PFSK-1 (cell line): ENCODE results near the gene EMILIN1.

Experiments
- REST ChIP-seq, 2 experiments: IDR thresholded peaks; 2 replicates each; pipeline versions ENCODE4 v1.6.1 to v1.8.0; 2011 to 2012; ENCODE audit warnings: low read depth in 2 of 2, low read length in 2 of 2, control low read depth in 1 of 2, inconsistent platforms in 1 of 2, mild to moderate bottlenecking in 1 of 2, moderate library complexity in 1 of 2; ENCODE audit not compliant: insufficient read depth in 1 of 2
- TAF1 ChIP-seq: IDR thresholded peaks from 2 replicates; pipeline ENCODE4 v1.6.1; 2012; ENCODE audit warnings: low read length, control low read depth, borderline replicate concordance; ENCODE audit not compliant: insufficient read depth

- TF ChIP-seq TAF1 (no peak), REST (IDR thresholded peaks at IDR 0.05; ENCODE audit: insufficient read depth in 1 of 2, low read depth in 2 of 2, low read length in 2 of 2) (no peak)
Measured at GRCh38 chr2:27117995-27118524, 39.6 kb downstream of the EMILIN1 start.
